ENCODE results near the gene IGF2BP3.

GRCh38 chr7:23476286-23477156, 6.2 kb upstream of the IGF2BP3 start:
- no peak for TF ChIP-seq CTCF (optimal IDR thresholded peaks at IDR 0.05 in 1 of 3, IDR thresholded peaks at IDR 0.05 in 1 of 3, conservative IDR thresholded peaks at IDR 0.05 in 1 of 3; ENCODE audit: extremely low read depth in 1 of 3, insufficient read depth in 2 of 3, low read length in 3 of 3)
- TF ChIP-seq EZH2 (IDR thresholded peaks at IDR 0.05; ENCODE audit: low read length) = no peak

Data from keratinocyte (primary cell).